DOHH2 (cell line): ENCODE data around the gene TSHZ3.

Experiments
- H3F3A ChIP-seq: fragments of 200-600 bp; sonication (generic), shearing (Covaris generic); 2 replicates; pipeline ENCODE4 v1.6.0; 2016; ENCODE audit warnings: antibody characterized with exemption, mild to moderate bottlenecking; ENCODE audit not compliant: control insufficient read depth, insufficient read depth
- H3K27ac ChIP-seq: fragments of 200-600 bp; sonication (generic); 2 replicates; pipeline ENCODE4 v1.5.1; 2014; ENCODE audit warnings: low read depth, mild to moderate bottlenecking, low read length, moderate library complexity
- H3K27me3 ChIP-seq: fragments of 200-600 bp; sonication (generic); 2 replicates; pipeline ENCODE4 v1.6.1; 2014; ENCODE audit warnings: mild to moderate bottlenecking, low read length, mixed read lengths; ENCODE audit not compliant: control insufficient read depth
- H3K36me3 ChIP-seq: fragments of 200-600 bp; sonication (generic); 2 replicates; pipeline ENCODE4 v1.6.1; 2014; ENCODE audit warnings: mild to moderate bottlenecking, low read length, moderate library complexity, mixed read lengths; ENCODE audit not compliant: control insufficient read depth
- H3K4me1 ChIP-seq: fragments of 200-600 bp; sonication (generic); 2 replicates; pipeline ENCODE4 v1.6.1; 2014; ENCODE audit warnings: mild to moderate bottlenecking, low read length, mixed read lengths; ENCODE audit not compliant: control insufficient read depth
- H3K4me2 ChIP-seq: fragments of 200-600 bp; sonication (generic); 2 replicates; pipeline ENCODE4 v1.6.0; 2014; ENCODE audit warnings: mild to moderate bottlenecking, low read length, moderate library complexity
- H3K4me3 ChIP-seq: fragments of 200-600 bp; sonication (generic); 2 replicates; pipeline ENCODE4 v1.5.1; 2014; ENCODE audit warnings: mild to moderate bottlenecking, low read length, mixed read lengths
- H3K79me2 ChIP-seq: fragments of 200-600 bp; sonication (generic); 2 replicates; pipeline ENCODE4 v1.6.1; 2014; ENCODE audit warnings: mild to moderate bottlenecking, low read length, mixed read lengths; ENCODE audit not compliant: control insufficient read depth
- H3K9me2 ChIP-seq: fragments of 200-600 bp; sonication (generic); replicated peaks from 2 replicates; pipeline ENCODE4 v1.6.1; 2014; ENCODE audit warnings: mild to moderate bottlenecking, low read length, mixed read lengths; ENCODE audit not compliant: control insufficient read depth
- H3K9me3 ChIP-seq: fragments of 200-600 bp; sonication (generic); 2 replicates; pipeline ENCODE4 v1.6.1; 2014; ENCODE audit warnings: antibody characterized with exemption, low read length, mixed read lengths; ENCODE audit not compliant: control insufficient read depth, insufficient read depth
- H4K20me1 ChIP-seq: fragments of 200-600 bp; sonication (generic); 2 replicates; pipeline ENCODE4 v1.6.0; 2014; ENCODE audit warnings: low read depth, mild to moderate bottlenecking, antibody characterized with exemption, low read length, moderate library complexity; ENCODE audit not compliant: control insufficient read depth, insufficient read depth
- CTCF ChIP-seq: fragments of 200-600 bp; sonication (generic); IDR thresholded peaks from one replicate; pipeline ENCODE4 v1.5.1; 2014; ENCODE audit warnings: antibody characterized with exemption, mild to moderate bottlenecking, low read depth, low read length; ENCODE audit not compliant: poor library complexity, severe bottlenecking
- EZH2phosphoT487 ChIP-seq: fragments of 200-600 bp; sonication (generic); IDR thresholded peaks from 2 replicates; pipeline ENCODE4 v1.6.1; 2017; ENCODE audit warnings: borderline replicate concordance, mild to moderate bottlenecking, antibody characterized with exemption, low read length, moderate library complexity, mixed read lengths

The TSHZ3 gene

GRCh38 chr19:31233295-31233800 is 115.9 kb downstream of the TSHZ3 start:
- TF ChIP-seq CTCF (no peak), EZH2phosphoT487 (no peak)
- Histone ChIP-seq H3K27ac (no peak overlapping the region), H3K79me2 (no peaks in the 10 kb centered on the region), H3K9me3 (no peaks in the 10 kb centered on the region), H3K4me1 (no peaks in the 10 kb centered on the region), H3F3A (no peaks in the 10 kb centered on the region), H3K4me3 (no peak overlapping the region), H4K20me1 (no peaks in the 10 kb centered on the region), H3K27me3 (no peaks in the 10 kb centered on the region), H3K36me3 (no peaks in the 10 kb centered on the region), H3K4me2 (no peak overlapping the region), H3K9me2 (no peaks in the 10 kb centered on the region)

DNA sequence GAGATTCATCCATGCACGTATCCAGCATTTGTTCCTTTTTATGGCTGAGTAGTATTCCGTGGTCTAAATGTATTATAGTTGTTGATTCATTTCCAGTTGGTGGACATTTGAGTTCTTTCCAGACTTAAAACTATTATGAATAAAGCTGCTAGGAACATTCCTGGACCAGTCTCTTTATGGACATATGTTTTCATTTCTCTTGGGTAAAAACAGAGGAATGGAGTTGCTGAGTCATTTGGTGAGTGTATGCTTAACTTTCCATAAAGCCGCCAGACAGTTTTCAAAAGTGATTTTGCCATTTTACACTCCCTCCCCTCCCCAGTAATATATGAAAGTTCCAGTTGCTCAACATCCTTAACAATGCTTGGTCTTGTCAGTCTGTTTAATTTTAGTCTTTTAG is 116.4 kb downstream of the TSHZ3 start:
- no peaks in the 10 kb centered on the region for H3K27me3 ChIP-seq
- no peak for TF ChIP-seq EZH2phosphoT487
- TF ChIP-seq CTCF = no peak
- H3K27ac ChIP-seq = no peak overlapping the region
- no peak overlapping the region for H3K4me2 ChIP-seq
- no peaks in the 10 kb centered on the region for H4K20me1 ChIP-seq
- no peaks in the 10 kb centered on the region for H3K36me3 ChIP-seq
- H3K9me3 ChIP-seq = no peaks in the 10 kb centered on the region
- no peaks in the 10 kb centered on the region for H3K9me2 ChIP-seq
- H3K4me3 ChIP-seq = no peak overlapping the region
- H3K79me2 ChIP-seq = no peaks in the 10 kb centered on the region
- no peaks in the 10 kb centered on the region for H3K4me1 ChIP-seq
- no peaks in the 10 kb centered on the region for H3F3A ChIP-seq

- Histone ChIP-seq H4K20me1 (no peaks in the 10 kb centered on the region), H3K4me1 (no peaks in the 10 kb centered on the region), H3K36me3 (no peaks in the 10 kb centered on the region), H3F3A (no peaks in the 10 kb centered on the region), H3K79me2 (no peaks in the 10 kb centered on the region), H3K9me3 (no peaks in the 10 kb centered on the region), H3K9me2 (no peaks in the 10 kb centered on the region), H3K4me3 (no peak overlapping the region), H3K4me2 (no peak overlapping the region), H3K27me3 (no peaks in the 10 kb centered on the region), H3K27ac (no peak overlapping the region)
- no peak for TF ChIP-seq CTCF
- TF ChIP-seq EZH2phosphoT487 = no peak
Measured at GRCh38 chr19:31232180-31232579, 117.1 kb downstream of the TSHZ3 start.

DNA sequence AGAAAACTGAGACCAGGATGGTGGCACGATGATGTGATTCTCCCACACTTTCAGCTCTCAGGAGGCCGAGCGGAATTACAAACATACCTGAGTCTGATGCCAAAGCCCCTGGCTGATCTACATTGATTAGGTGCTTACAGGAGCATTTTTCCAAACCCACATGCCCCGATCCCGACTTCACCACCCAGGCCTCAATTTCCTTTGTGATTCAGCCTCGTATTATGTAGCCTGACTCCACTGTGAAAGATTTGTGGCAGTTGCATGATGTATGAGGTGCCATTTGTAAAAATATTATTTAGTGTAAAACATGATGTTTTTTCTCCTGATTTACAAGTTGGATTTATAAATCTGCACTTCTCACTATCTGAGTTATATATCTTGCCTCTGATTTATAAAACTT is 118.0 kb downstream of the TSHZ3 start:
- H3K4me3 ChIP-seq = no peak overlapping the region
- no peaks in the 10 kb centered on the region for H3K4me1 ChIP-seq
- H3K9me2 ChIP-seq = no peaks in the 10 kb centered on the region
- no peaks in the 10 kb centered on the region for H3K9me3 ChIP-seq
- H3K36me3 ChIP-seq = no peaks in the 10 kb centered on the region
- H3K27me3 ChIP-seq = no peaks in the 10 kb centered on the region
- no peaks in the 10 kb centered on the region for H3F3A ChIP-seq
- no peak for TF ChIP-seq EZH2phosphoT487
- TF ChIP-seq CTCF = no peak
- H3K4me2 ChIP-seq = no peak overlapping the region
- H4K20me1 ChIP-seq = no peaks in the 10 kb centered on the region
- no peaks in the 10 kb centered on the region for H3K79me2 ChIP-seq
- H3K27ac ChIP-seq = no peak overlapping the region
